H1 (cell line): ENCODE results near the gene C1RL.

ENCODE experiments used
- BRCA1 ChIP-seq: IDR thresholded peaks from 2 replicates; pipeline ENCODE4 v1.6.1; 2012; ENCODE audit warnings: low read depth, low read length, improper control_type of control experiment
- CHD1 ChIP-seq: IDR thresholded peaks from 2 replicates; pipeline ENCODE4 v1.6.1; 2012; ENCODE audit warnings: low read depth, low read length, improper control_type of control experiment
- CHD2 ChIP-seq: IDR thresholded peaks from 2 replicates; pipeline ENCODE4 v1.6.1; 2012; ENCODE audit warnings: low read length, improper control_type of control experiment
- CREB1 ChIP-seq: IDR thresholded peaks from 2 replicates; pipeline ENCODE4 v1.6.1; 2012; ENCODE audit warnings: inconsistent platforms
- CTCF ChIP-seq, 3 experiments: IDR thresholded peaks; 1 replicate in 2 of 3; 2 replicates in 1 of 3; pipeline versions ENCODE4 v1.5.1 to v1.6.1; 2011; ENCODE audit warnings: low read length in 3 of 3, mild to moderate bottlenecking in 3 of 3, inconsistent platforms in 2 of 3, low read depth in 1 of 3, moderate library complexity in 1 of 3; ENCODE audit not compliant: insufficient read depth in 1 of 3; ENCODE audit errors: control extremely low read depth in 1 of 3
- EGR1 ChIP-seq: IDR thresholded peaks from 2 replicates; pipeline ENCODE4 v1.6.1; 2011; ENCODE audit warnings: low read depth, low read length, borderline replicate concordance
- EZH2 ChIP-seq: fragments of 200-600 bp; sonication (generic); IDR thresholded peaks from 2 replicates; pipeline ENCODE4 v1.7.1; 2012; ENCODE audit warnings: low read depth, mild to moderate bottlenecking, moderate library complexity, low read length, inconsistent platforms; ENCODE audit not compliant: severe bottlenecking
- JUND ChIP-seq: IDR thresholded peaks from 2 replicates; pipeline ENCODE4 v1.6.1; 2011; ENCODE audit warnings: mild to moderate bottlenecking, improper control_type of control experiment, low read length
- RNF2 ChIP-seq: fragments of 200-900, 300-1000 bp; sonication (generic); IDR thresholded peaks from 2 replicates; pipeline ENCODE4 v1.7.1; 2016; ENCODE audit warnings: borderline replicate concordance, low read depth, mild to moderate bottlenecking, antibody characterized with exemption, low read length; ENCODE audit not compliant: poor library complexity, severe bottlenecking; ENCODE audit errors: missing control alignments
- SIRT6 ChIP-seq: IDR thresholded peaks from one replicate; pipeline ENCODE4 v1.7.1; 2012; ENCODE audit warnings: low read length, inconsistent platforms
- TAF1 ChIP-seq: IDR thresholded peaks from 2 replicates; pipeline ENCODE4 v1.6.1; 2011; ENCODE audit warnings: mild to moderate bottlenecking, low read depth, low read length
- ZNF274 ChIP-seq: IDR thresholded peaks from 2 replicates; pipeline ENCODE4 v1.7.0; 2012; ENCODE audit warnings: low read length, borderline replicate concordance; ENCODE audit errors: extremely low read depth

- no peak for TF ChIP-seq CHD1
- TF ChIP-seq EZH2, result no peak
- no peak for TF ChIP-seq RNF2
- no peak for TF ChIP-seq ZNF274
- no peak for TF ChIP-seq CHD2
- TF ChIP-seq TAF1, result no peak
- no peak for TF ChIP-seq CTCF (IDR thresholded peaks at IDR 0.05; ENCODE audit: control extremely low read depth in 1 of 3, insufficient read depth in 1 of 3, low read depth in 1 of 3, low read length in 3 of 3)
- TF ChIP-seq SIRT6, result no peak
- no peak for TF ChIP-seq BRCA1
- no peak for TF ChIP-seq JUND
- no peak for TF ChIP-seq EGR1
- TF ChIP-seq CREB1, result no peak
Measured at GRCh38 chr12:7103837-7104584, 5.0 kb downstream of the C1RL start.
